GM13976 (cell line): ENCODE data around the gene PGA3.
"Not testable (repeated sequence)": the region's sequence is repeated elsewhere in the genome, so short reads cannot be mapped to it uniquely, and the experiment has no call there.

ENCODE experiments used
- DNase-seq: peaks from one replicate; pipeline ENCODE4 v3.0.0; 2012; ENCODE audit warnings: low spot score
- in situ Hi-C: fragments of 300-500 bp; cut with MboI; formaldehyde crosslinking; loops from one replicate; pipeline ENCODE4 v1.12.0; 2022; ENCODE audit warnings: low sequenced_read_pairs, mixed read lengths, inconsistent platforms; ENCODE audit not compliant: unreplicated experiment
- TF ChIP-seq, protein P1 (sequence below): IDR thresholded peaks from 2 replicates; pipeline ENCODE4 v1.5.1; 2012; ENCODE audit warnings: borderline replicate concordance, mild to moderate bottlenecking; ENCODE audit not compliant: insufficient read depth; ENCODE audit errors: extremely low read depth, missing control alignments, control extremely low read depth

The PGA3 gene

DNA sequence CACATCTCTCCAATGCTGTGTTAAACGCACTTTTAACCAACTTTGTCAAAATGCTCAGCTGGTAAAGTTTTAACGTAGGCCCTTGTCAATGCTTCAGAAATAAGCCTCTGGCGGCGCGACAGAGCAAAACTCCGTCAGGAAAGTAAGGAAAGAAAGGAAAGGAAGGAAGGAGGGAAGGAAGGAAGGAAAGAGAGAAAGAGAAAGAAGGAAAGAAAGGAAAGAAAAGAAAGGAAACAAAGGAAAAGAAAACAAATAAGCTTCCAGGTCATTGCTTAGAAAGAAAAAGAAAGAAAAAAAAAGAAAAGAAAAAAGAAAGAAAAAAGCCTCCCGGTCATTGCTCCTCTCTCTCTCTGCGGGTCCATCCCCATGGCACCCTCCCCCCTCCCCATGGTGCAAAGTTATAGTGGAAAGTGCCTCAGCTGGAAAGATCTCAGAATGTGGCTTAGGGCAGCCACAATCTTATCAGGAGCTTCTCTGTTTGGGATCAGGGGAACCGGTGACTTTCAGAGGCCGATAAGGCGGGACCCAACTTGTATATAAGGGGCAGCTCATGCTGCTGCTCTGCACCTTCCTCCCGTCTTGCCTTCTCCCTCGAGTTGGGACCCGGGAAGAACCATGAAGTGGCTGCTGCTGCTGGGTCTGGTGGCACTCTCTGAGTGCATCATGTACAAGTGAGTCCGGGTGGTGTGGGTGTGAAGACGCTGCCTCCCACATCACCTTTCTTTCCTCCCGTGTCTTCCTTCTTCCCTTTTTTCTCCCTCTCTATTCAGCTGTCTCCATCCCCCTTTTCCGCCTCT is at the start of gene PGA3:
PGA3 (plus strand) TSS at position 566 of the 797 bp plus-strand sequence; CDS start at position 616, 50 bp downstream.
- in situ Hi-C loops, DNase-seq: not testable (repeated sequence)

DNA sequence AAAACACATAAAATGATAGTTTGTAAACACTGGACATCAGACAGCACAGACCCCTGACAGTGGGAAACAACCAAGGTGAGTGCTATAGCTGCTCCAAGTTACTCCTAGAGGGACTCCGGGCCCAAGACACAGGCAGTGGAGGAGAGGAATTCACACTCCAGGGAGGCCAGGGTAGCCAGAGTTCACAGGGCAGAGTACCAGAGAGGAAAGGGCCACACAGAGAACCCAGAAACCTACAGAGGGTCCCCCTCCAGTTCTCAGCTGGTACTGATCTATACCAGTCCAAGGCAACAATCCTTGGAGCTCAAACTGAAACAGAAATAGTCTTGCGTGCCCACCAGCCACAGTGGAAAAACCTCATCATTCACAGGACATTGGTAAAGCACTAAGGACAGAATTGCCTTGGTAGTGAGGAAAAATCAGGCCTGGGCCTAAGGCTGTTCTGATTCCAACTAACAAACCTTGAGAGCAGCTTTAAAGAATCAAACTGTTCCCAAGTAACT is 49.7 kb upstream of the PGA3 start:
- DNase-seq, result no peak
- in situ Hi-C loops, result no loop called here
- TF ChIP-seq, protein P1, sequence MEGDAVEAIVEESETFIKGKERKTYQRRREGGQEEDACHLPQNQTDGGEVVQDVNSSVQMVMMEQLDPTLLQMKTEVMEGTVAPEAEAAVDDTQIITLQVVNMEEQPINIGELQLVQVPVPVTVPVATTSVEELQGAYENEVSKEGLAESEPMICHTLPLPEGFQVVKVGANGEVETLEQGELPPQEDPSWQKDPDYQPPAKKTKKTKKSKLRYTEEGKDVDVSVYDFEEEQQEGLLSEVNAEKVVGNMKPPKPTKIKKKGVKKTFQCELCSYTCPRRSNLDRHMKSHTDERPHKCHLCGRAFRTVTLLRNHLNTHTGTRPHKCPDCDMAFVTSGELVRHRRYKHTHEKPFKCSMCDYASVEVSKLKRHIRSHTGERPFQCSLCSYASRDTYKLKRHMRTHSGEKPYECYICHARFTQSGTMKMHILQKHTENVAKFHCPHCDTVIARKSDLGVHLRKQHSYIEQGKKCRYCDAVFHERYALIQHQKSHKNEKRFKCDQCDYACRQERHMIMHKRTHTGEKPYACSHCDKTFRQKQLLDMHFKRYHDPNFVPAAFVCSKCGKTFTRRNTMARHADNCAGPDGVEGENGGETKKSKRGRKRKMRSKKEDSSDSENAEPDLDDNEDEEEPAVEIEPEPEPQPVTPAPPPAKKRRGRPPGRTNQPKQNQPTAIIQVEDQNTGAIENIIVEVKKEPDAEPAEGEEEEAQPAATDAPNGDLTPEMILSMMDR, result no peak

DNA sequence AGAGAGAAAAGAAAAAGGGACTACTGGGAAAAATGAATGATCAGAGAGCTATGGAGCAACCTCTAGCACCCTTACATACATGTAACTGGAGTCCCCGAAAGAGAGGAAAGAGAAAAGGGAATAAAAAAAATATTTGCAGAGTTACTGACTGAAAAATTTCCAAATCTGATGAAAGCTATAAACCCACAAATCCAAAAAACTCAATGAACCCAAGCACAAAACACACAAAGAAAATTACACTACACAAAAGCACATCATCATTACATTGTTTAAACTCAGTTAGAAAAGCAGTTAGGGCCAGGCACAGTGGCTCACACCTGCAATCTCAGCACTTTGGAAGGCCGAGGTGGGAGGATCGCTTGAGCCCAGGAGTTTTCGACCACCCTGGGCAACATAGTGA is 48.8 kb upstream of the PGA3 start:
- TF ChIP-seq, protein P1, result no peak
- in situ Hi-C loops, result no loop called here
- no peak for DNase-seq

DNA sequence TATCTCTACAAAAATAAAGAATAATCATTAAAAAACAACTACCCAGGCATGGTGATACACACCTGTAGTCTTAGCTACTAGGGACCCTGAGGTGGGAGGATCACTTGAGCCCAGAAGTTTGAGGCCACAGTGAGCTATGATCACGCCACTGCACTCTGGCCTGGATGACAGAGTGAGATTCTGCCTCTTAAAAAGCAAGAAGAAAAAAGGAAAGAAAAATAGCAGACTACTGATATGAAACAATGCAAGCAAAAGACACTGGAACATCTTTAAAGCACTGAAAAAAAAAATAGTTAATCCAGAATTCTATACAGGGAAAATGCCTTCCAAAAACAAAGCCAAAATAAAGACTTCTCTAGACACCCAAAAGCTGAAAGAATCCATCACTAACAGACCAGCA is 48.0 kb upstream of the PGA3 start:
- in situ Hi-C loops, result no loop called here
- TF ChIP-seq, protein P1, result no peak
- DNase-seq, result no peak

DNA sequence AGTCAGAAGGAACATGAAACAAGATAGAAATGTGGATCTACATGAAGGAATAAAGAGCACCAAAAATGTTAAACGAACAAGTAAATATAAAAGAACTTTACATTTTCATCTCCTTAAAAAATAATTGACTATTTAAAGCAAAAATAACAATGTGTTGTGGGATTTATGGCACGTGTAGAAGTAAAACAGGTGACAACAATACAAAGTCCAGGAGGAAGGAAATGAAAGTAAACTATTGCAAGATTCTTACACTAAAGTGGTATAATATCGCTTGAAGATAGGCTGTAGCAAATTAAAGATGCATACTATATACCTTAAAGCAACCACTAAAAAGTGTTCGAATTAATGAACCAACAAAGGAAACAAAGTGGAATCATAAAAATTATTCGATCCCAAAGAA is 47.6 kb upstream of the PGA3 start:
- TF ChIP-seq, protein P1, result no peak
- DNase-seq, result no peak
- in situ Hi-C loops, result no loop called here

DNA sequence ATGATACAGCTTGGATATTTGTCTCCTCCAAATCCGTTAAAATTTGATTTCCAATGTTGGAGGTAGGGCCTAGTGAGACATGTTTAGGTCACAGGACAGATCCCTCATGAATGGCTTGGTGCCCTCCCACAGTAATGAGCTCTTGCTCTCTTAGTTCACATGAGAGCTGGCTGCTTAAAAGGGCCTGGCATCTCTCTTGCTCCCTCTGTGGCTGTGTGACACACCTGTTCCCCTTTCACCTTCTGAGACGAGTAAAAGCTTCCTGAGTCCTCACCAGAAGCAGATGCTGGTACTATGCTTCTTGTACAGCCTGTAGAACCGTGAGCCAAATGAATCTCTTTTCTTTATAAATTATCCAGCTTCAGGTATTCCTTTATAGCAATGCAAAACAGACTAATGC is 45.6 kb upstream of the PGA3 start:
- in situ Hi-C loops, result no loop called here

More for the DNA sequence above, 45.6 kb upstream of the PGA3 start:
- no peak for DNase-seq
- TF ChIP-seq, protein P1, result no peak
